Measurements from ENCODE around the gene GALNT16. TPM values are rescaled to one million over a fixed set of nuclear protein-coding genes. Genes with fewer than 3 reads are reported as not detected.
A peak's percentile ranks its signal among the peaks of the same experiment; 100 is the strongest.
"Not testable (repeated sequence)": the region's sequence is repeated elsewhere in the genome, so short reads cannot be mapped to it uniquely, and the experiment has no call there.

Gene GALNT16
- total RNA-seq, 4 donors from 2014 or later: 2.5 to 11.3 (median 2.8) TPM

DNA sequence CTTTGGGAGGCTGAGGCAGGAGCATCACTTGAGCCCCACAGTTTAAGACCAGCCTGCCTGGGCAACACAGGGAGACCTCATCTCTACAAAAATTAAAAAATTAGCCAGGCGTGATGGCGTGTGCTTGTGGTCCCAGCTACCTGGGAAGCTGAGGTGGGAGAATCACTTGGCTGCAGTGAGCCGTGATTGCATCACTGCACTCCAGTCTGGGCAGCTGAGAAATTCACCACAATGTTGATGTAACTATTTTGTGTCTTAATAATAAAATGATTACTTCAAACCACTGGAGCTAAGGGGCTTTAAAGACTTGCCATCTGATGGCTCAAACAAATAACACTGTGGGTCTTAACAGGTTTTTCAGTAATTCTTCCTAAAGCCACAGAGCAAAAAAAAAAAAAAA lies 127.4 kb downstream of the GALNT16 start:
- Histone ChIP-seq H3K36me3 (peaks cover 0 to 39% (median 17%) of the 10 kb centered on the region in 4 donors), H3K27ac (no peak overlapping the region), H3K4me3 (no peak overlapping the region), H3K27me3 (no peaks in the 10 kb centered on the region), H3K4me1 (peaks cover 0 to 6% (median 2%) of the 10 kb centered on the region in 4 donors), H3K9me3 (no peaks in the 10 kb centered on the region)
- DNase-seq: no peak
- TF ChIP-seq POLR2A (IDR thresholded peaks at IDR 0.05): no peak
- no peak for TF ChIP-seq CTCF (IDR thresholded peaks at IDR 0.05)
- TF ChIP-seq POLR2AphosphoS5 (IDR thresholded peaks at IDR 0.05): no peak
- no peak for TF ChIP-seq EP300 (IDR thresholded peaks at IDR 0.05; ENCODE audit: low read depth)
- in situ Hi-C loops (cut with MboI; ENCODE audit: low pct_ligation_motif_present in 1 of 4, low pct_unique_long_range_greater_than_20kb in 1 of 4, low sequenced_read_pairs in 3 of 4) (no loop called here), intact Hi-C loops (cut with DNase I; ENCODE audit: low total_unique reads) (no loop called here)
- WGBS, 2 donors (ENCODE audit: low coverage in 1 of 2): 80 to 96% methylated on average over 3 of the region's 3 CpGs

DNA sequence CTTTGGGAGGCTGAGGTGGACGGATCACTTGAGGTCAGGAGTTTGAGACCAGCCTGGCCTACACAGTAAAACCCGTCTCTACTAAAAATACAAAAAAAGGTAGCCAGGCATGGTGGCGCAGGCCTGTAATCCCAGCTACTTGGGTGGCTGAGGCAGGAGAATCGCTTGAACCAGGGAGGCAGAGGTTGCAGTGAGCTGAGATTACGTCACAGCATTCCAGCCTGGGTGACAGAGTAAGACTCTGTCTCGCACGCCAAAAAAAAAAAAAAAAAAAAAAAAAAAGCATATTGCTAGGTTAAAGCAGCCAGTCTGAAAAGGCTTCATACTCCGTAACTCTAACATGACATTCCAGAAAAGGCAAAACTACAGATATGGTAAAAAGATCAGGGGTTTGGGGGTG lies 131.4 kb downstream of the GALNT16 start:
- Histone ChIP-seq H3K4me1 (peaks cover 2 to 26% (median 3%) of the 10 kb centered on the region in 4 donors), H3K36me3 (peaks cover 0 to 71% (median 30%) of the 10 kb centered on the region in 4 donors)
- DNase-seq; H3K27ac ChIP-seq; H3K9me3 ChIP-seq; H3K27me3 ChIP-seq; intact Hi-C loops (cut with DNase I; ENCODE audit: low total_unique reads); H3K4me3 ChIP-seq; in situ Hi-C loops (cut with MboI; ENCODE audit: low pct_ligation_motif_present in 1 of 4, low pct_unique_long_range_greater_than_20kb in 1 of 4, low sequenced_read_pairs in 3 of 4): not testable (repeated sequence)
- WGBS, 2 donors (ENCODE audit: low coverage in 1 of 2): 80 to 91% methylated on average over 7 to 8 of the region's 8 CpGs

GRCh38 chr14:69392481-69392880 lies 132.5 kb downstream of the GALNT16 start:
- TF ChIP-seq POLR2AphosphoS5 (IDR thresholded peaks at IDR 0.05) (no peak), POLR2A (IDR thresholded peaks at IDR 0.05) (no peak), CTCF (IDR thresholded peaks at IDR 0.05) (no peak), EP300 (IDR thresholded peaks at IDR 0.05; ENCODE audit: low read depth) (no peak)
- 66 to 85% methylated on average over 3 of the region's 3 CpGs for WGBS, 2 donors (ENCODE audit: low coverage in 1 of 2)
- peaks cover 12 to 37% (median 13%) of the 10 kb centered on the region in 4 donors for H3K4me1 ChIP-seq

GRCh38 chr14:69395929-69396328 lies 136.0 kb downstream of the GALNT16 start:
- Histone ChIP-seq H3K27me3 (no peaks in the 10 kb centered on the region), H3K27ac (no peak overlapping the region), H3K9me3 (no peaks in the 10 kb centered on the region), H3K36me3 (peaks cover 0 to 50% (median 19%) of the 10 kb centered on the region in 4 donors), H3K4me3 (no peak overlapping the region), H3K4me1 (peaks cover 29 to 53% (median 31%) of the 10 kb centered on the region in 4 donors)
- WGBS, 2 donors (ENCODE audit: low coverage in 1 of 2): 79 to 100% methylated on average over 3 to 4 of the region's 4 CpGs
- in situ Hi-C loops (cut with MboI; ENCODE audit: low pct_ligation_motif_present in 1 of 4, low pct_unique_long_range_greater_than_20kb in 1 of 4, low sequenced_read_pairs in 3 of 4) (no loop called here), intact Hi-C loops (cut with DNase I; ENCODE audit: low total_unique reads) (no loop called here)
- DNase-seq: no peak
- no peak for TF ChIP-seq POLR2A (IDR thresholded peaks at IDR 0.05)

More at GRCh38 chr14:69392481-69392880, 132.5 kb downstream of the GALNT16 start:
- in situ Hi-C loops (cut with MboI; ENCODE audit: low pct_ligation_motif_present in 1 of 4, low pct_unique_long_range_greater_than_20kb in 1 of 4, low sequenced_read_pairs in 3 of 4) (no loop called here), intact Hi-C loops (cut with DNase I; ENCODE audit: low total_unique reads) (no loop called here)
- Histone ChIP-seq H3K4me3 (no peak overlapping the region), H3K36me3 (peaks cover 0 to 69% (median 26%) of the 10 kb centered on the region in 4 donors), H3K27me3 (no peaks in the 10 kb centered on the region), H3K9me3 (no peaks in the 10 kb centered on the region), H3K27ac (no peak overlapping the region)
- no peak for DNase-seq

GRCh38 chr14:69398053-69398817 lies 138.3 kb downstream of the GALNT16 start, which contains the start of the genes ERH and SLC39A9:
TSS of gene ERH (minus strand) at chr14:69398299. CDS start at chr14:69398233, 66 bp downstream.
TSS of gene SLC39A9 (plus strand) at chr14:69398692. CDS start at chr14:69399370, 678 bp downstream.
- TF ChIP-seq POLR2A (IDR thresholded peaks at IDR 0.05): peak; percentile 71
- peak; percentile 72 to 85 (median 75) for TF ChIP-seq POLR2AphosphoS5 (IDR thresholded peaks at IDR 0.05)
- no peak for TF ChIP-seq EP300 (IDR thresholded peaks at IDR 0.05; ENCODE audit: low read depth)
- no peak for TF ChIP-seq CTCF (IDR thresholded peaks at IDR 0.05)
- in situ Hi-C loops (cut with MboI; ENCODE audit: low pct_ligation_motif_present in 1 of 4, low pct_unique_long_range_greater_than_20kb in 1 of 4, low sequenced_read_pairs in 3 of 4): no loop called here
- Histone ChIP-seq H3K36me3 (peaks cover 0 to 28% (median 11%) of the 10 kb centered on the region in 4 donors), H3K27me3 (no peaks in the 10 kb centered on the region), H3K4me3 (peak within 1 kb of the TSS; percentile 61 to 87 (median 75)), H3K4me1 (peaks cover 30 to 56% (median 39%) of the 10 kb centered on the region in 4 donors), H3K9me3 (no peaks in the 10 kb centered on the region), H3K27ac (peak within 1 kb of the TSS; percentile 91 to 95 (median 92))
- 0% methylated on average over 13 to 52 of the region's 53 CpGs for WGBS, 2 donors (ENCODE audit: low coverage in 1 of 2)
- DNase-seq: peak; percentile 96
- intact Hi-C loops (cut with DNase I; ENCODE audit: low total_unique reads): no loop called here

Measured in transverse colon (tissue), 4 donors.